Endothelial cell (in vitro differentiated cells): ENCODE data around the gene DACH2. TPM values are rescaled to one million over a fixed set of nuclear protein-coding genes. Genes with fewer than 3 reads are reported as not detected.

Experiments
- DNase-seq: peaks from one replicate; pipeline ENCODE4 v3.0.0; 2021; ENCODE audit warnings: low spot score
- H3K27ac Mint-ChIP-seq: one replicate; pipeline ENCODE4 v1.8.0; 2021; ENCODE audit warnings: mixed read lengths, inconsistent platforms; ENCODE audit not compliant: unreplicated experiment
- H3K27me3 Mint-ChIP-seq: one replicate; pipeline ENCODE4 v1.8.0; 2021; ENCODE audit warnings: mild to moderate bottlenecking, moderate library complexity, mixed read lengths, inconsistent platforms; ENCODE audit not compliant: unreplicated experiment
- H3K36me3 Mint-ChIP-seq: one replicate; pipeline ENCODE4 v1.8.0; 2021; ENCODE audit warnings: mild to moderate bottlenecking, low read depth, mixed read lengths, inconsistent platforms; ENCODE audit not compliant: unreplicated experiment
- H3K4me1 Mint-ChIP-seq: one replicate; pipeline ENCODE4 v1.8.0; 2021; ENCODE audit warnings: mild to moderate bottlenecking, mixed read lengths, inconsistent platforms; ENCODE audit not compliant: unreplicated experiment
- H3K4me3 Mint-ChIP-seq: one replicate; pipeline ENCODE4 v1.8.0; 2021; ENCODE audit warnings: mild to moderate bottlenecking, mixed read lengths, inconsistent platforms; ENCODE audit not compliant: unreplicated experiment
- H3K9me3 Mint-ChIP-seq: one replicate; pipeline ENCODE4 v1.8.0; 2021; ENCODE audit warnings: mixed read lengths, inconsistent platforms; ENCODE audit not compliant: unreplicated experiment
- CTCF ChIP-seq: fragments of 200-600 bp; sonication (generic); IDR thresholded peaks from one replicate; pipeline ENCODE4 v1.5.0; 2021; ENCODE audit warnings: antibody characterized with exemption; ENCODE audit not compliant: unreplicated experiment
- total RNA-seq: library from RNA; stranded (reverse); fragmentation: NEBNext Ultra II Directional; extraction: Animal tissue kit (Norgen Biotek cat#: 25700); gene quantifications from one replicate; pipeline ENCODE4 v1.2.1, GENCODE V29; 2021; ENCODE audit not compliant: unreplicated experiment

Gene DACH2
- total RNA-seq, 1 donor from 2014 or later: 0.08 TPM

- Mint-ChIP-seq H3K4me1 (no peaks in the 10 kb centered on the region), H3K27me3 (no peaks in the 10 kb centered on the region)
- peak; percentile 30 for TF ChIP-seq CTCF
Observed at GRCh38 chrX:86133761-86134160, 14.5 kb upstream of the DACH2 start.

GRCh38 chrX:86137071-86137470 is 11.2 kb upstream of the DACH2 start:
- DNase-seq: no peak
- no peaks in the 10 kb centered on the region for H3K27me3 Mint-ChIP-seq
- no peaks in the 10 kb centered on the region for H3K4me1 Mint-ChIP-seq
- H3K27ac Mint-ChIP-seq: no peak overlapping the region
- no peaks in the 10 kb centered on the region for H3K9me3 Mint-ChIP-seq
- no peak overlapping the region for H3K4me3 Mint-ChIP-seq
- TF ChIP-seq CTCF: no peak
- H3K36me3 Mint-ChIP-seq: no peaks in the 10 kb centered on the region

More at GRCh38 chrX:86133761-86134160, 14.5 kb upstream of the DACH2 start:
- Mint-ChIP-seq H3K36me3 (no peaks in the 10 kb centered on the region), H3K27ac (no peak overlapping the region), H3K9me3 (no peaks in the 10 kb centered on the region), H3K4me3 (no peak overlapping the region)
- no peak for DNase-seq

- no peak for DNase-seq
Observed at GRCh38 chrX:86141786-86142185, 6.5 kb upstream of the DACH2 start.

GRCh38 chrX:86146102-86146501 is 2.1 kb upstream of the DACH2 start:
- Mint-ChIP-seq H3K36me3 (no peaks in the 10 kb centered on the region), H3K27ac (no peak overlapping the region), H3K4me3 (no peak overlapping the region), H3K9me3 (no peaks in the 10 kb centered on the region), H3K4me1 (peaks cover 6% of the 10 kb centered on the region), H3K27me3 (peaks cover 9% of the 10 kb centered on the region)
- no peak for TF ChIP-seq CTCF
- DNase-seq: no peak

More at GRCh38 chrX:86141786-86142185, 6.5 kb upstream of the DACH2 start:
- H3K36me3 Mint-ChIP-seq: no peaks in the 10 kb centered on the region
- H3K27ac Mint-ChIP-seq: no peak overlapping the region
- TF ChIP-seq CTCF: no peak
- H3K9me3 Mint-ChIP-seq: no peaks in the 10 kb centered on the region
- no peak overlapping the region for H3K4me3 Mint-ChIP-seq
- no peaks in the 10 kb centered on the region for H3K4me1 Mint-ChIP-seq
- no peaks in the 10 kb centered on the region for H3K27me3 Mint-ChIP-seq

- peak overlapping the region; percentile 86 for H3K4me3 Mint-ChIP-seq
- TF ChIP-seq CTCF: no peak
- no peaks in the 10 kb centered on the region for H3K9me3 Mint-ChIP-seq
- peak; percentile 4 for DNase-seq
- no peak overlapping the region for H3K27ac Mint-ChIP-seq
- no peaks in the 10 kb centered on the region for H3K36me3 Mint-ChIP-seq
- H3K27me3 Mint-ChIP-seq: peaks cover 9% of the 10 kb centered on the region
- peaks cover 6% of the 10 kb centered on the region for H3K4me1 Mint-ChIP-seq
Observed at GRCh38 chrX:86148594-86148993, 343 bp downstream of the DACH2 start.
